GM12872 (cell line): ENCODE measurements around the gene CRISP1.

ENCODE experiments used
- TF ChIP-seq, protein P1 (sequence below): IDR thresholded peaks from 3 replicates; pipeline ENCODE4 v1.5.1; 2011; ENCODE audit warnings: low read depth, mild to moderate bottlenecking, low read length, moderate library complexity; ENCODE audit not compliant: insufficient read depth

The CRISP1 gene

GRCh38 chr6:49806145-49806544 is 60.2 kb downstream of the CRISP1 start:
- TF ChIP-seq, protein P1, sequence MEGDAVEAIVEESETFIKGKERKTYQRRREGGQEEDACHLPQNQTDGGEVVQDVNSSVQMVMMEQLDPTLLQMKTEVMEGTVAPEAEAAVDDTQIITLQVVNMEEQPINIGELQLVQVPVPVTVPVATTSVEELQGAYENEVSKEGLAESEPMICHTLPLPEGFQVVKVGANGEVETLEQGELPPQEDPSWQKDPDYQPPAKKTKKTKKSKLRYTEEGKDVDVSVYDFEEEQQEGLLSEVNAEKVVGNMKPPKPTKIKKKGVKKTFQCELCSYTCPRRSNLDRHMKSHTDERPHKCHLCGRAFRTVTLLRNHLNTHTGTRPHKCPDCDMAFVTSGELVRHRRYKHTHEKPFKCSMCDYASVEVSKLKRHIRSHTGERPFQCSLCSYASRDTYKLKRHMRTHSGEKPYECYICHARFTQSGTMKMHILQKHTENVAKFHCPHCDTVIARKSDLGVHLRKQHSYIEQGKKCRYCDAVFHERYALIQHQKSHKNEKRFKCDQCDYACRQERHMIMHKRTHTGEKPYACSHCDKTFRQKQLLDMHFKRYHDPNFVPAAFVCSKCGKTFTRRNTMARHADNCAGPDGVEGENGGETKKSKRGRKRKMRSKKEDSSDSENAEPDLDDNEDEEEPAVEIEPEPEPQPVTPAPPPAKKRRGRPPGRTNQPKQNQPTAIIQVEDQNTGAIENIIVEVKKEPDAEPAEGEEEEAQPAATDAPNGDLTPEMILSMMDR, result no peak

- TF ChIP-seq, protein P1, result no peak
Measured at GRCh38 chr6:49805246-49805645, 61.1 kb downstream of the CRISP1 start.

DNA sequence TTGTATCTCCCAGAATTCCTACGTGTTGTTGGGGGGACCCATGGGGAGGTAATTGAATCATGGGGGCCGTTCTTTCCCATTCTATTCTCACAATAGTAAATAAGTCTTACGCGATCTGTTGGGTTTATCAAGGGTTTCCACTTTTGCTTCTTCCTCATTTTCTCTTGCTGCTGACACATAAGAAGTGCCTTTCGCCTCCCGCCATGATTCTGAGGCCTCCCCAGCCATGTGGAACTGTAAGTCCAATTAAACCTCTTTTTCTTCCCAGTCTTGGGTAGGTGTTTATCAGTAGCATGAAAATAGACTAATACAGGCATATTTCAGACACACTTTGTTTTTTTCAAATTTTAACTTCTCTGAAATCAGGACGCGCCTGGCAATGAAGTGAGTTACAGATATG is 64.8 kb downstream of the CRISP1 start:
- TF ChIP-seq, protein P1, result no peak

DNA sequence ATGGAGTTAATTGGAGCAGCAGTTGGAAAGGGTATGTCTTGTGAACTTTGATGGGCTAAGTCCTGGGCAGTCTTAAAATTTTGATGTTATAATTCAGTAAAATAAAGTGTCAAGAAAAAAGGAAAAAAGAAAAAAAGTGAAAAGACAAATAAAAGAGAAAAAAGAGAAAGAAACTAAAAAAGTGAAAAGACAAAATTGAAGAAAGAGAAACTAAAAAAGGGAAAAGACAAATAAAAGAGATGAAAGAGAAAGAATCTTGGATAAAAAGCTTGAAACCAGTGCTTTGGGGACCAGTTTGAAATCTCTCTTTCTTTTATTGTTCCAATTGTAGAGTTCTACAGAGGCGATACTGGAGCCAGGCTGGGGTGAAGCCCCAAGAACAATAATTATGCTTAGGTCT is 67.2 kb downstream of the CRISP1 start:
- TF ChIP-seq, protein P1, result no peak

GRCh38 chr6:49790341-49790740 is 76.0 kb downstream of the CRISP1 start:
- TF ChIP-seq, protein P1, result no peak

GRCh38 chr6:49787176-49787575 is 79.2 kb downstream of the CRISP1 start, which contains the start of gene PGK2:
TSS of gene PGK2 (minus strand) at chr6:49787285. CDS start at chr6:49787187, 98 bp downstream.
- TF ChIP-seq, protein P1, result no peak

- TF ChIP-seq, protein P1, result no peak
Measured at GRCh38 chr6:49784272-49784671, 82.1 kb downstream of the CRISP1 start.
